H1 (cell line): ENCODE data around the gene SMIM32. TPM values are rescaled to one million over a fixed set of nuclear protein-coding genes. Genes with fewer than 3 reads are reported as not detected.

Source experiments
- CTCF ChIA-PET: fragments of 300-600 bp; sonication (Branson Sonifier 250); formaldehyde crosslinking; loops from one replicate; lab custom pipeline; 2021; ENCODE audit not compliant: partially characterized antibody; lab: Charles Lee
- POLR2A ChIA-PET: fragments of 300-600 bp; sonication (Branson Sonifier 250); formaldehyde crosslinking; loops from one replicate; lab custom pipeline; 2021; ENCODE audit warnings: inconsistent platforms; ENCODE audit not compliant: partially characterized antibody; lab: Charles Lee
- DNase-seq, 2 experiments: peaks; one replicate each; pipeline versions ENCODE4 v3.0.0 to v3.0.0-alpha.2; 2010 to 2022; ENCODE audit warnings: low spot score in 2 of 2, low read depth in 1 of 2, mixed read lengths in 1 of 2
- FAIRE-seq: peaks from 2 replicates; lab custom pipeline; 2011; peaks lifted over from hg19 to GRCh38; lab: Jason Lieb, UNC
- H2AFZ ChIP-seq: 2 replicates; pipeline ENCODE4 v1.8.1; 2012; ENCODE audit warnings: low read length, inconsistent platforms
- H2AK5ac ChIP-seq: 2 replicates; pipeline ENCODE4 v1.6.1; 2013; ENCODE audit warnings: low read depth, low read length
- H2BK120ac ChIP-seq: replicated peaks from 2 replicates; pipeline ENCODE3; 2013; ENCODE audit warnings: low read depth, low read length, inconsistent platforms
- H2BK12ac ChIP-seq: 2 replicates; pipeline ENCODE4 v1.6.1; 2013; ENCODE audit warnings: low read depth, low read length
- H2BK15ac ChIP-seq: 2 replicates; pipeline ENCODE4 v1.6.1; 2013; ENCODE audit warnings: low read length
- H2BK20ac ChIP-seq: 2 replicates; pipeline ENCODE4 v1.6.1; 2013; ENCODE audit warnings: low read length
- H2BK5ac ChIP-seq: 2 replicates; pipeline ENCODE4 v1.6.1; 2013; ENCODE audit warnings: low read depth, low read length
- H3K14ac ChIP-seq: 2 replicates; pipeline ENCODE4 v1.6.1; 2013; ENCODE audit warnings: inconsistent platforms; ENCODE audit not compliant: insufficient read length
- H3K18ac ChIP-seq: 2 replicates; pipeline ENCODE4 v1.6.1; 2013; ENCODE audit warnings: low read length; ENCODE audit errors: extremely low read depth
- H3K23ac ChIP-seq: 2 replicates; pipeline ENCODE4 v1.6.1; 2013; ENCODE audit warnings: inconsistent platforms; ENCODE audit not compliant: insufficient read length
- H3K23me2 ChIP-seq: 2 replicates; pipeline ENCODE4 v1.6.1; 2013; ENCODE audit warnings: low read depth, low read length
- H3K27ac ChIP-seq: 2 replicates; pipeline ENCODE4 v1.6.1; 2011; ENCODE audit warnings: low read depth, low read length, inconsistent platforms
- H3K27me3 ChIP-seq, 4 experiments: replicated peaks in 1 of 4; 1 replicate in 1 of 4; 2 replicates in 3 of 4; pipeline versions ENCODE4 v1.6.1 to v1.8.1; 2011 to 2013; ENCODE audit warnings: low read length in 3 of 4, mild to moderate bottlenecking in 3 of 4, inconsistent platforms in 2 of 4, mixed read lengths in 2 of 4, moderate library complexity in 1 of 4; ENCODE audit not compliant: control insufficient read depth in 3 of 4, insufficient read depth in 3 of 4; ENCODE audit errors: extremely low read depth in 1 of 4
- H3K36me3 ChIP-seq, 4 experiments: 2 replicates each; pipeline versions ENCODE4 v1.6.1 to v1.8.1; 2011 to 2013; ENCODE audit warnings: mild to moderate bottlenecking in 4 of 4, low read length in 3 of 4, moderate library complexity in 2 of 4, control low read depth in 1 of 4, inconsistent platforms in 1 of 4; ENCODE audit not compliant: insufficient read depth in 4 of 4, control insufficient read depth in 2 of 4
- H3K4ac ChIP-seq: replicated peaks from 2 replicates; pipeline ENCODE3; 2013; ENCODE audit warnings: low read length, low read depth, mixed read lengths, inconsistent platforms; ENCODE audit not compliant: insufficient read length
- H3K4me1 ChIP-seq, 4 experiments: replicated peaks in 1 of 4; 1 replicate in 1 of 4; 2 replicates in 3 of 4; pipeline versions ENCODE4 v1.6.1 to v1.8.1; 2011 to 2013; ENCODE audit warnings: low read length in 3 of 4, inconsistent platforms in 2 of 4, mixed read lengths in 1 of 4; ENCODE audit not compliant: insufficient read depth in 4 of 4, control insufficient read depth in 3 of 4
- H3K4me2 ChIP-seq, 2 experiments: 2 replicates each; pipeline versions ENCODE4 v1.6.1 to v1.8.1; 2011 to 2013; ENCODE audit warnings: low read depth in 2 of 2, low read length in 2 of 2, control low read depth in 1 of 2, inconsistent platforms in 1 of 2, mild to moderate bottlenecking in 1 of 2; ENCODE audit not compliant: insufficient read depth in 1 of 2
- H3K4me3 ChIP-seq, 4 experiments: fragments of 200-600, 300-600 bp in 1 of 4; sonication (generic), shearing (Covaris generic), sonication (Bioruptor Twin) in 1 of 4; 2 replicates each; pipeline versions ENCODE4 v1.5.1 to v1.8.1; 2011 to 2016; ENCODE audit warnings: low read length in 4 of 4, low read depth in 3 of 4, control low read depth in 2 of 4, inconsistent platforms in 2 of 4, mild to moderate bottlenecking in 2 of 4, mixed read lengths in 1 of 4, moderate library complexity in 1 of 4; ENCODE audit not compliant: insufficient read depth in 2 of 4; ENCODE audit errors: extremely low read depth in 1 of 4
- H3K56ac ChIP-seq: replicated peaks from 2 replicates; pipeline ENCODE3; 2013; ENCODE audit warnings: low read depth, mild to moderate bottlenecking, mixed read lengths, low read length, inconsistent platforms; ENCODE audit not compliant: insufficient read length
- H3K79me1 ChIP-seq: 2 replicates; pipeline ENCODE4 v1.6.1; 2013; ENCODE audit warnings: low read depth, low read length, control low read depth
- H3K79me2 ChIP-seq, 2 experiments: 2 replicates each; pipeline versions ENCODE4 v1.6.1 to v1.8.1; 2012 to 2013; ENCODE audit warnings: low read length in 2 of 2, mild to moderate bottlenecking in 2 of 2, inconsistent platforms in 1 of 2; ENCODE audit not compliant: insufficient read depth in 2 of 2, control insufficient read depth in 1 of 2
- H3K9ac ChIP-seq, 4 experiments: replicated peaks in 1 of 4; 1 replicate in 1 of 4; 2 replicates in 3 of 4; pipeline versions ENCODE4 v1.6.1 to v1.8.1; 2011 to 2013; ENCODE audit warnings: low read depth in 3 of 4, low read length in 3 of 4, control low read depth in 2 of 4, mild to moderate bottlenecking in 2 of 4, moderate library complexity in 2 of 4, inconsistent platforms in 1 of 4; ENCODE audit errors: extremely low read depth in 1 of 4
- H3K9me3 ChIP-seq, 2 experiments: 2 replicates each; pipeline versions ENCODE4 v1.6.1 to v1.8.1; 2012 to 2013; ENCODE audit warnings: mild to moderate bottlenecking in 2 of 2, moderate library complexity in 2 of 2, control low read depth in 1 of 2, inconsistent platforms in 1 of 2, low read depth in 1 of 2, low read length in 1 of 2, mixed read lengths in 1 of 2; ENCODE audit not compliant: insufficient read depth in 2 of 2
- H4K20me1 ChIP-seq, 2 experiments: replicated peaks in 1 of 2; 2 replicates each; pipeline versions ENCODE3 to v1.8.1; 2011 to 2013; ENCODE audit warnings: inconsistent platforms in 2 of 2, low read length in 2 of 2, mild to moderate bottlenecking in 1 of 2; ENCODE audit not compliant: insufficient read depth in 2 of 2, control insufficient read depth in 1 of 2
- H4K5ac ChIP-seq: 2 replicates; pipeline ENCODE4 v1.6.1; 2013; ENCODE audit warnings: low read length, low read depth, mixed read lengths, inconsistent platforms; ENCODE audit not compliant: insufficient read length
- H4K8ac ChIP-seq: 2 replicates; pipeline ENCODE4 v1.8.0; 2013; ENCODE audit warnings: mild to moderate bottlenecking, moderate library complexity, low read length, inconsistent platforms; ENCODE audit not compliant: insufficient read depth; ENCODE audit errors: extremely low read depth
- H4K91ac ChIP-seq: replicated peaks from 2 replicates; pipeline ENCODE3; 2013; ENCODE audit warnings: low read length, mixed read lengths, inconsistent platforms; ENCODE audit not compliant: insufficient read length
- TBP ChIP-seq: IDR thresholded peaks from 2 replicates; pipeline ENCODE4 v1.6.1; 2011; ENCODE audit warnings: low read depth, low read length, improper control_type of control experiment
- WGBS, 2 experiments: shearing (Covaris generic) in 1 of 2; methylation state at CpG; one replicate each; pipeline versions ENCODE4 v1.1.6 to v1.1.7; 2013 to 2015; ENCODE audit warnings: low lambda C conversion rate in 2 of 2, mixed read lengths in 2 of 2, inconsistent platforms in 1 of 2, low coverage in 1 of 2, missing lambda C conversion rate in 1 of 2; ENCODE audit not compliant: insufficient replicate concordance in 2 of 2, insufficient coverage in 1 of 2, insufficient read length in 1 of 2; ENCODE audit errors: extremely low coverage in 1 of 2, missing lambda C conversion rate in 1 of 2; 5-methylcytosine and 5-hydroxymethylcytosine counted together
- polyA plus RNA-seq, 7 experiments: library from polyadenylated mRNA; depleted of rRNA in 3 of 7; stranded (reverse) in 5 of 7; unstranded in 2 of 7; fragments of >200 nt in 5 of 7; fragments of 200-250 nt in 2 of 7; gene quantifications; 1 replicate in 5 of 7; 2 replicates in 1 of 7; 4 replicates in 1 of 7; pipeline versions ENCODE4 v1.2.1 to v1.2.3, GENCODE V29; 2011 to 2013; ENCODE audit warnings: missing spikeins in 2 of 7, mixed read lengths in 2 of 7
- total RNA-seq: library from RNA; stranded (reverse); fragmentation: NEBNext Ultra II Directional; extraction: Animal tissue kit (Norgen Biotek cat#: 25700); gene quantifications from 2 replicates; pipeline ENCODE4 v1.2.1, GENCODE V29; 2021

The SMIM32 gene
- total and polyA plus RNA-seq, 2 of the 8 experiments (the other 6 are each of a cell fraction or from before 2014, with no cell fraction given): 0.09 to 0.22 TPM

- Histone ChIP-seq H3K23me2 (no peaks in the 10 kb centered on the region), H3K79me2 (0 out of 4 replicates have a peak, but pooled peaks cover 0 to 3% of the 10 kb centered on the region in 2 experiments), H3K18ac (no peak overlapping the region), H3K4ac (no peak overlapping the region), H4K20me1 (peaks cover 2% of the 10 kb centered on the region in 2 experiments), H3K23ac (no peak overlapping the region), H3K4me3 (no peak overlapping the region), H4K5ac (no peak overlapping the region), H2BK20ac (no peak overlapping the region), H2BK120ac (no peak overlapping the region), H3K79me1 (no peaks in the 10 kb centered on the region), H3K56ac (no peak overlapping the region), H2AK5ac (no peak overlapping the region), H2AFZ (no peak overlapping the region), H3K4me1 (no peaks in the 10 kb centered on the region), H3K27ac (no peak overlapping the region), H2BK5ac (no peak overlapping the region), H3K9ac (no peak overlapping the region), H3K4me2 (no peak overlapping the region), H3K36me3 (peaks cover 0 to 17% (median 10%) of the 10 kb centered on the region in 4 experiments; a peak in 5 of 8 replicates), H3K27me3 (no peaks in the 10 kb centered on the region), H4K8ac (no peak overlapping the region), H4K91ac (no peak overlapping the region), H3K9me3 (no peaks in the 10 kb centered on the region), H2BK15ac (no peak overlapping the region), H2BK12ac (no peak overlapping the region)
- FAIRE-seq (no peak), DNase-seq (no peak)
- POLR2A ChIA-PET: no interaction called here
- CTCF ChIA-PET: interaction anchor here (1.1 kb wide), 1 partner anchor 9 kb away, joined by 3 read pairs; no protein-coding TSS in a partner anchor
- WGBS, 2 experiments: 77% methylated on average over 4 of the region's 4 CpGs; no CpG with 5 or more reads in 1 of the 2 experiments
- TF ChIP-seq TBP: no peak
- TF ChIP-seq, all 59 proteins: peak for 0
- H3K14ac ChIP-seq: no peak overlapping the region
Measured at GRCh38 chr5:136166909-136167308, 26.1 kb downstream of the SMIM32 start.
